HG03280 (cell line): ENCODE data around the gene HBD.
"Not testable (repeated sequence)": the region's sequence is repeated elsewhere in the genome, so short reads cannot be mapped to it uniquely, and the experiment has no call there.

ENCODE experiments used
- ATAC-seq: cut with Tn5 transposase; IDR thresholded peaks from one replicate; pipeline ENCODE4 v1.9.1; 2021; ENCODE audit warnings: mild to moderate bottlenecking, moderate library complexity; ENCODE audit not compliant: unreplicated experiment

The HBD gene

GRCh38 chr11:5253440-5253839 is 19.2 kb upstream of the HBD start:
- not testable (repeated sequence) for ATAC-seq

- ATAC-seq, result no peak
Measured at GRCh38 chr11:5252919-5253265, 18.6 kb upstream of the HBD start.

- ATAC-seq, result no peak
Measured at GRCh38 chr11:5252192-5252918, 18.1 kb upstream of the HBD start.

- no peak for ATAC-seq
Measured at GRCh38 chr11:5251746-5252145, 17.5 kb upstream of the HBD start.

GRCh38 chr11:5250543-5251204 is 16.4 kb upstream of the HBD start:
- no peak for ATAC-seq

- not testable (repeated sequence) for ATAC-seq
Measured at GRCh38 chr11:5249807-5250396, 15.6 kb upstream of the HBD start, which contains the start of gene HBG1. Gene HBG1 (minus strand): TSS chr11:5249857. CDS start chr11:5249804, 53 bp downstream.

GRCh38 chr11:5248498-5248897 is 14.2 kb upstream of the HBD start:
- not testable (repeated sequence) for ATAC-seq

GRCh38 chr11:5247472-5248192 is 13.3 kb upstream of the HBD start:
- no peak for ATAC-seq

- no peak for ATAC-seq
Measured at GRCh38 chr11:5246772-5247471, 12.6 kb upstream of the HBD start.

- no peak for ATAC-seq
Measured at GRCh38 chr11:5245155-5245554, 10.9 kb upstream of the HBD start.

- ATAC-seq, result no peak
Measured at GRCh38 chr11:5243816-5244180, 9.5 kb upstream of the HBD start.

- no peak for ATAC-seq
Measured at GRCh38 chr11:5242933-5243815, 8.9 kb upstream of the HBD start.

GRCh38 chr11:5242208-5242607 is 7.9 kb upstream of the HBD start:
- ATAC-seq, result no peak

- no peak for ATAC-seq
Measured at GRCh38 chr11:5241458-5241857, 7.2 kb upstream of the HBD start.

- ATAC-seq, result no peak
Measured at GRCh38 chr11:5240458-5240857, 6.2 kb upstream of the HBD start.

GRCh38 chr11:5240056-5240455 is 5.8 kb upstream of the HBD start:
- ATAC-seq, result no peak

GRCh38 chr11:5239046-5239445 is 4.8 kb upstream of the HBD start:
- ATAC-seq, result no peak

- no peak for ATAC-seq
Measured at GRCh38 chr11:5238486-5238885, 4.2 kb upstream of the HBD start.

GRCh38 chr11:5237420-5237819 is 3.1 kb upstream of the HBD start:
- no peak for ATAC-seq
